ENCODE results near the gene NDST4. TPM values are rescaled to one million over a fixed set of nuclear protein-coding genes. Genes with fewer than 3 reads are reported as not detected.

Gene NDST4
- total and polyA plus RNA-seq, 2 of the 4 experiments (the other 2 are of a cell fraction), result not detected

DNA sequence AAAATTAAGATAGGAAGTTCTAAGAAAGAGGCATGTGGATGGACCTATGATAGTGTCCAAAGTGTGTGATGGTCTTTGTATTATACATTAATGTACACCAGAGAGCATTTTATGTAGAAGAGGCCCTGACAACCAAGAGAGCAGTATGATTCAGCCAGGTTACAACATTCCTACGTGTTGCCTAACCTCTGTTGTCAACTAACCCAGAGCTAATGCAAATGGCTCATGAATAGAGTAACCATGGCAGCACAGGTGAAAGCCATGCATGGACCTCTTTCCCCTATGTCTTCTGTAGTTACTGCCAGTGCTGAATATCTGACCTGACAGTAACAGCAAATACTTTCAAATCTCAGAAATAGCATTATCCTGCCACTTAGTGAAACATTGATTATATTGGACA lies 255.6 kb downstream of the NDST4 start:
- Histone ChIP-seq H3K79me1 (ENCODE audit: low read depth in 1 of 2, low read length in 2 of 2) (no peaks in the 10 kb centered on the region), H3K14ac (replicated peaks; ENCODE audit: low read depth, low read length) (no peak overlapping the region), H3K27ac (ENCODE audit: insufficient read depth, low read length) (no peak overlapping the region), H3K4me1 (ENCODE audit: control insufficient read depth, insufficient read depth, low read length) (no peaks in the 10 kb centered on the region), H2AK9ac (replicated peaks; ENCODE audit: low read depth, low read length, poor library complexity) (no peak overlapping the region), H2BK20ac (ENCODE audit: low read depth, low read length) (no peak overlapping the region), H3K23ac (ENCODE audit: low read depth, low read length) (no peak overlapping the region), H3K9me3 (ENCODE audit: control insufficient read depth, insufficient read depth, low read length) (no peaks in the 10 kb centered on the region), H2AFZ (replicated peaks; ENCODE audit: low read length, poor library complexity) (no peak overlapping the region), H2BK15ac (ENCODE audit: low read depth, low read length) (no peak overlapping the region), H3K4me3 (ENCODE audit: insufficient read depth, low read depth, low read length) (no peak overlapping the region), H2BK5ac (ENCODE audit: low read depth, low read length, poor library complexity, severe bottlenecking) (no peak overlapping the region), H3K9ac (ENCODE audit: low read depth, low read length) (no peak overlapping the region), H4K20me1 (ENCODE audit: insufficient read depth, low read length) (no peaks in the 10 kb centered on the region), H3K36me3 (ENCODE audit: control insufficient read depth, insufficient read depth, low read length) (no peaks in the 10 kb centered on the region), H3K27me3 (ENCODE audit: control insufficient read depth, insufficient read depth, low read length) (no peaks in the 10 kb centered on the region), H3K56ac (ENCODE audit: extremely low read depth, insufficient read depth, low read length) (no peak overlapping the region), H3K18ac (ENCODE audit: low read depth, low read length) (no peak overlapping the region), H3K4me2 (ENCODE audit: low read depth, low read length) (no peak overlapping the region), H3K4ac (ENCODE audit: low read depth, low read length) (no peak overlapping the region), H4K5ac (ENCODE audit: low read depth, low read length) (no peak overlapping the region), H4K91ac (ENCODE audit: insufficient read depth, low read depth, low read length) (no peak overlapping the region), H3K9me1 (ENCODE audit: insufficient read depth, low read length) (no peaks in the 10 kb centered on the region), H4K8ac (ENCODE audit: low read depth in 2 of 2, low read length in 2 of 2) (no peak overlapping the region), H2BK120ac (ENCODE audit: low read depth, low read length) (no peak overlapping the region), H2AK5ac (ENCODE audit: low read depth, low read length) (no peak overlapping the region)
- dilution Hi-C loops (cut with HindIII; ENCODE audit: low sequenced_read_pairs, unreplicated experiment), result no loop called here
- ChIA-PET CTCF (no interaction called here), POLR2A (ENCODE audit: unreplicated experiment) (no interaction called here)
- DNase-seq (no peak), ATAC-seq (ENCODE audit: low read depth) (no peak)
- BruUV-seq (replicated peaks), result no TSS peak
- TF ChIP-seq MAFK (IDR thresholded peaks at IDR 0.05; ENCODE audit: low read depth, low read length) (no peak), MAZ (IDR thresholded peaks at IDR 0.05; ENCODE audit: borderline replicate concordance, low read depth, low read length) (no peak), POLR2A (IDR thresholded peaks at IDR 0.05; ENCODE audit: low read depth, low read length) (no peak), CEBPB (IDR thresholded peaks at IDR 0.05; ENCODE audit: low read depth, low read length) (no peak), SMC3 (IDR thresholded peaks at IDR 0.05; ENCODE audit: low read depth, low read length) (no peak), FOS (IDR thresholded peaks at IDR 0.05; ENCODE audit: low read depth, low read length) (no peak), CHD1 (IDR thresholded peaks at IDR 0.05; ENCODE audit: low read depth, low read length) (no peak), NFE2L2 (IDR thresholded peaks at IDR 0.05; ENCODE audit: low read depth, low read length) (no peak), MXI1 (IDR thresholded peaks at IDR 0.05; ENCODE audit: borderline replicate concordance, low read depth, low read length) (no peak), RAD21 (IDR thresholded peaks at IDR 0.05; ENCODE audit: low read length) (no peak), BHLHE40 (IDR thresholded peaks at IDR 0.05; ENCODE audit: low read depth, low read length) (no peak), RCOR1 (IDR thresholded peaks at IDR 0.05; ENCODE audit: insufficient replicate concordance, low read length) (no peak)
- TF ChIP-seq, protein P1, sequence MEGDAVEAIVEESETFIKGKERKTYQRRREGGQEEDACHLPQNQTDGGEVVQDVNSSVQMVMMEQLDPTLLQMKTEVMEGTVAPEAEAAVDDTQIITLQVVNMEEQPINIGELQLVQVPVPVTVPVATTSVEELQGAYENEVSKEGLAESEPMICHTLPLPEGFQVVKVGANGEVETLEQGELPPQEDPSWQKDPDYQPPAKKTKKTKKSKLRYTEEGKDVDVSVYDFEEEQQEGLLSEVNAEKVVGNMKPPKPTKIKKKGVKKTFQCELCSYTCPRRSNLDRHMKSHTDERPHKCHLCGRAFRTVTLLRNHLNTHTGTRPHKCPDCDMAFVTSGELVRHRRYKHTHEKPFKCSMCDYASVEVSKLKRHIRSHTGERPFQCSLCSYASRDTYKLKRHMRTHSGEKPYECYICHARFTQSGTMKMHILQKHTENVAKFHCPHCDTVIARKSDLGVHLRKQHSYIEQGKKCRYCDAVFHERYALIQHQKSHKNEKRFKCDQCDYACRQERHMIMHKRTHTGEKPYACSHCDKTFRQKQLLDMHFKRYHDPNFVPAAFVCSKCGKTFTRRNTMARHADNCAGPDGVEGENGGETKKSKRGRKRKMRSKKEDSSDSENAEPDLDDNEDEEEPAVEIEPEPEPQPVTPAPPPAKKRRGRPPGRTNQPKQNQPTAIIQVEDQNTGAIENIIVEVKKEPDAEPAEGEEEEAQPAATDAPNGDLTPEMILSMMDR (conservative IDR thresholded peaks at IDR 0.05; ENCODE audit: low read depth, low read length), result no peak
- TF ChIP-seq, protein P2, sequence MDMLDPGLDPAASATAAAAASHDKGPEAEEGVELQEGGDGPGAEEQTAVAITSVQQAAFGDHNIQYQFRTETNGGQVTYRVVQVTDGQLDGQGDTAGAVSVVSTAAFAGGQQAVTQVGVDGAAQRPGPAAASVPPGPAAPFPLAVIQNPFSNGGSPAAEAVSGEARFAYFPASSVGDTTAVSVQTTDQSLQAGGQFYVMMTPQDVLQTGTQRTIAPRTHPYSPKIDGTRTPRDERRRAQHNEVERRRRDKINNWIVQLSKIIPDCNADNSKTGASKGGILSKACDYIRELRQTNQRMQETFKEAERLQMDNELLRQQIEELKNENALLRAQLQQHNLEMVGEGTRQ (IDR thresholded peaks at IDR 0.05; ENCODE audit: low read depth, low read length), result no peak
- TF ChIP-seq, protein P3, sequence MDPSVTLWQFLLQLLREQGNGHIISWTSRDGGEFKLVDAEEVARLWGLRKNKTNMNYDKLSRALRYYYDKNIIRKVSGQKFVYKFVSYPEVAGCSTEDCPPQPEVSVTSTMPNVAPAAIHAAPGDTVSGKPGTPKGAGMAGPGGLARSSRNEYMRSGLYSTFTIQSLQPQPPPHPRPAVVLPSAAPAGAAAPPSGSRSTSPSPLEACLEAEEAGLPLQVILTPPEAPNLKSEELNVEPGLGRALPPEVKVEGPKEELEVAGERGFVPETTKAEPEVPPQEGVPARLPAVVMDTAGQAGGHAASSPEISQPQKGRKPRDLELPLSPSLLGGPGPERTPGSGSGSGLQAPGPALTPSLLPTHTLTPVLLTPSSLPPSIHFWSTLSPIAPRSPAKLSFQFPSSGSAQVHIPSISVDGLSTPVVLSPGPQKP (IDR thresholded peaks at IDR 0.05; ENCODE audit: borderline replicate concordance, low read depth, low read length), result no peak
- in situ Hi-C loops (cut with MboI; ENCODE audit: low sequenced_read_pairs), result no loop called here
- intact Hi-C loops (cut with micrococcal nuclease), result no loop called here
- no CpG with 5 or more reads among the region's 1 CpG for WGBS, 2 experiments (ENCODE audit: extremely low coverage in 2 of 2, insufficient read length in 1 of 2)
